ENCODE measurements around the gene IGFBP2.

Gene IGFBP2

GRCh38 chr2:216636551-216637450, 3.6 kb downstream of the IGFBP2 start:
- peaks cover 59% of the 10 kb centered on the region for H3K27me3 ChIP-seq
- H3K27ac ChIP-seq: no peak overlapping the region
- H3K4me1 ChIP-seq (ENCODE audit: control insufficient read depth in 1 of 2, insufficient read depth in 1 of 2, low read depth in 1 of 2, low read length in 1 of 2): peaks cover 18 to 31% of the 10 kb centered on the region in 2 experiments
- no peaks in the 10 kb centered on the region for H3K36me3 ChIP-seq
- no peak for TF ChIP-seq CTCF (IDR thresholded peaks at IDR 0.05)
- H3K9me3 ChIP-seq: no peaks in the 10 kb centered on the region
- no peak overlapping the region for H3K4me3 ChIP-seq (ENCODE audit: low read depth in 1 of 2, low read length in 1 of 2)

GRCh38 chr2:216637472-216637871, 4.3 kb downstream of the IGFBP2 start:
- no peaks in the 10 kb centered on the region for H3K9me3 ChIP-seq
- H3K36me3 ChIP-seq: no peaks in the 10 kb centered on the region
- no peak overlapping the region for H3K27ac ChIP-seq
- H3K4me3 ChIP-seq (ENCODE audit: low read depth in 1 of 2, low read length in 1 of 2): no peak overlapping the region
- peaks cover 18 to 31% of the 10 kb centered on the region in 2 experiments for H3K4me1 ChIP-seq (ENCODE audit: control insufficient read depth in 1 of 2, insufficient read depth in 1 of 2, low read depth in 1 of 2, low read length in 1 of 2)
- peaks cover 52% of the 10 kb centered on the region for H3K27me3 ChIP-seq
- TF ChIP-seq CTCF (IDR thresholded peaks at IDR 0.05): no peak

- no peaks in the 10 kb centered on the region for H3K4me1 ChIP-seq (ENCODE audit: control insufficient read depth in 1 of 2, insufficient read depth in 1 of 2, low read depth in 1 of 2, low read length in 1 of 2)
- H3K27ac ChIP-seq: no peak overlapping the region
- TF ChIP-seq CTCF (IDR thresholded peaks at IDR 0.05): no peak
- no peak overlapping the region for H3K4me3 ChIP-seq (ENCODE audit: low read depth in 1 of 2, low read length in 1 of 2)
- no peaks in the 10 kb centered on the region for H3K36me3 ChIP-seq
- no peaks in the 10 kb centered on the region for H3K9me3 ChIP-seq
- no peaks in the 10 kb centered on the region for H3K27me3 ChIP-seq
Measured at GRCh38 chr2:216643986-216644659, 10.9 kb downstream of the IGFBP2 start.

GRCh38 chr2:216644842-216645635, 11.8 kb downstream of the IGFBP2 start:
- no peak for TF ChIP-seq CTCF (IDR thresholded peaks at IDR 0.05)
- Histone ChIP-seq H3K36me3 (no peaks in the 10 kb centered on the region), H3K9me3 (no peaks in the 10 kb centered on the region), H3K4me3 (ENCODE audit: low read depth in 1 of 2, low read length in 1 of 2) (no peak overlapping the region), H3K4me1 (ENCODE audit: control insufficient read depth in 1 of 2, insufficient read depth in 1 of 2, low read depth in 1 of 2, low read length in 1 of 2) (no peaks in the 10 kb centered on the region), H3K27me3 (no peaks in the 10 kb centered on the region), H3K27ac (no peak overlapping the region)

- Histone ChIP-seq H3K27me3 (no peaks in the 10 kb centered on the region), H3K27ac (no peak overlapping the region), H3K36me3 (no peaks in the 10 kb centered on the region), H3K4me3 (ENCODE audit: low read depth in 1 of 2, low read length in 1 of 2) (no peak overlapping the region), H3K9me3 (no peaks in the 10 kb centered on the region), H3K4me1 (ENCODE audit: control insufficient read depth in 1 of 2, insufficient read depth in 1 of 2, low read depth in 1 of 2, low read length in 1 of 2) (no peaks in the 10 kb centered on the region)
- no peak for TF ChIP-seq CTCF (IDR thresholded peaks at IDR 0.05)
Measured at GRCh38 chr2:216645636-216645950, 12.4 kb downstream of the IGFBP2 start.

Data from neutrophil (primary cell).